ENCODE data around the gene ZNF580.

GRCh38 chr19:55673465-55673864 is 32.7 kb downstream of the ZNF580 start:
- TF ChIP-seq, protein P1, sequence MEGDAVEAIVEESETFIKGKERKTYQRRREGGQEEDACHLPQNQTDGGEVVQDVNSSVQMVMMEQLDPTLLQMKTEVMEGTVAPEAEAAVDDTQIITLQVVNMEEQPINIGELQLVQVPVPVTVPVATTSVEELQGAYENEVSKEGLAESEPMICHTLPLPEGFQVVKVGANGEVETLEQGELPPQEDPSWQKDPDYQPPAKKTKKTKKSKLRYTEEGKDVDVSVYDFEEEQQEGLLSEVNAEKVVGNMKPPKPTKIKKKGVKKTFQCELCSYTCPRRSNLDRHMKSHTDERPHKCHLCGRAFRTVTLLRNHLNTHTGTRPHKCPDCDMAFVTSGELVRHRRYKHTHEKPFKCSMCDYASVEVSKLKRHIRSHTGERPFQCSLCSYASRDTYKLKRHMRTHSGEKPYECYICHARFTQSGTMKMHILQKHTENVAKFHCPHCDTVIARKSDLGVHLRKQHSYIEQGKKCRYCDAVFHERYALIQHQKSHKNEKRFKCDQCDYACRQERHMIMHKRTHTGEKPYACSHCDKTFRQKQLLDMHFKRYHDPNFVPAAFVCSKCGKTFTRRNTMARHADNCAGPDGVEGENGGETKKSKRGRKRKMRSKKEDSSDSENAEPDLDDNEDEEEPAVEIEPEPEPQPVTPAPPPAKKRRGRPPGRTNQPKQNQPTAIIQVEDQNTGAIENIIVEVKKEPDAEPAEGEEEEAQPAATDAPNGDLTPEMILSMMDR (optimal IDR thresholded peaks at IDR 0.05 in 1 of 3, IDR thresholded peaks at IDR 0.05 in 1 of 3, conservative IDR thresholded peaks at IDR 0.05 in 1 of 3; ENCODE audit: extremely low read depth in 1 of 3, insufficient read depth in 2 of 3, low read length in 3 of 3), result no peak
- TF ChIP-seq EZH2 (IDR thresholded peaks at IDR 0.05; ENCODE audit: low read length), result no peak
